ENCODE data around the gene HRH3. TPM values are rescaled to one million over a fixed set of nuclear protein-coding genes. Genes with fewer than 3 reads are reported as not detected.

Gene HRH3
- not detected in 2 replicates for total RNA-seq

DNA sequence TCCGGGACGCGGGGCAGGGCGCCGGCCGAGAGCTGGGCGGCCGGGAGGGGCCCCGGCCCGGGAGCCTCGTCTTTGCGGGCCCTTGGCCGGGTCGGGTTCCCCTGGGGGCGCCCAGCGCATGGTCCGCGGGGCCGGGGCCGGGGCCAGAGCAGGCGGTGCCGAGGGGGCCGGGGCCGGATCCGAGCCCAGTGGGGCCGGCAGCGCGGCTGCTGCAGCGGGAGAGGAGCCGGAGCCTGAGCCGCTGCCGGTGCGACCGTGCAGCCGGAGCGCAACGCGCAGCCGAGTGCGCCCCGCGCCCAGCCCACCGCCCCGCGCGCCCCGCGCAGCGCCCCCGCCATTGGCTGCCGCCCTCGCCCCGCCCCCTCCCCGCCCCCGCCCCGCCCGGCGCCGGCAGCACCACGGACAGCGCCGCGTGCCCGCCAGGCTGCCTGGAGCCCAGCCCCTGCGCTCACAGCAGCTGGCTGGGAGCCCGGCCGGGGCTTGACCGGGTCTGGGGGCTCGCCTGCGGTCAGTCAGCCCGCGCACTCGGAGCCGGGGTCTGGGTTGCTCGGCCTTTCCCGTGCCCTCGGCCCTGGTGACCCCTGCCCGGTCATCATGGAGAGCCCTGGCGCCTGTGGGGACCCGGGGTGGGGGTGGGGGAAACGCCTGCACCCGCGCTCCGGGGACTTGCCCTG, at the start of gene HRH3:
Gene HRH3 (minus strand): TSS at position 287 of the 674 bp plus-strand sequence. CDS start 308 bp downstream, outside the sequence.

GRCh38 chr20:62237801-62238568, 17.9 kb upstream of the HRH3 start, which contains the start of gene OSBPL2:
OSBPL2 (plus strand) TSS chr20:62238521; CDS start chr20:62256185, 17,664 bp downstream.

GRCh38 chr20:62182469-62183425, 37.3 kb downstream of the HRH3 start, which contains the start of gene MTG2:
MTG2 (plus strand) TSS chr20:62183028; CDS start chr20:62193421, 10,393 bp downstream.

Other genes starting within 250 kb of the HRH3 start
- 2.5 and 4.5 TPM in 2 replicates for gene TAF4, start 154.4 kb downstream of the HRH3 start, total RNA-seq
- gene LSM14B, start 97.8 kb downstream of the HRH3 start, total RNA-seq = 26.9 and 27.6 TPM in 2 replicates
- gene PSMA7, start 76.9 kb downstream of the HRH3 start, total RNA-seq = 497 and 513 TPM in 2 replicates
- gene SS18L1, start 76.5 kb downstream of the HRH3 start, total RNA-seq = 6.1 and 6.7 TPM in 2 replicates
- 23.3 and 24.5 TPM in 2 replicates for gene MTG2, start 37.2 kb downstream of the HRH3 start, total RNA-seq
- 11.9 and 14.0 TPM in 2 replicates for gene OSBPL2, start 18.2 kb upstream of the HRH3 start, total RNA-seq
- gene ADRM1, start 82.7 kb upstream of the HRH3 start, total RNA-seq = 192 and 194 TPM in 2 replicates
- 25.7 and 32.1 TPM in 2 replicates for gene LAMA5, start 147.0 kb upstream of the HRH3 start, total RNA-seq
- 3,175 and 3,644 TPM in 2 replicates for gene RPS21, start 166.8 kb upstream of the HRH3 start, total RNA-seq
- 5.5 and 5.8 TPM in 2 replicates for gene CABLES2, start 187.0 kb upstream of the HRH3 start, total RNA-seq
- not detected in 2 replicates for gene RBBP8NL, start 207.3 kb upstream of the HRH3 start, total RNA-seq